Measurements from ENCODE around the gene TPD52L1.
"Not testable (repeated sequence)": the region's sequence is repeated elsewhere in the genome, so short reads cannot be mapped to it uniquely, and the experiment has no call there.

TPD52L1 gene

DNA sequence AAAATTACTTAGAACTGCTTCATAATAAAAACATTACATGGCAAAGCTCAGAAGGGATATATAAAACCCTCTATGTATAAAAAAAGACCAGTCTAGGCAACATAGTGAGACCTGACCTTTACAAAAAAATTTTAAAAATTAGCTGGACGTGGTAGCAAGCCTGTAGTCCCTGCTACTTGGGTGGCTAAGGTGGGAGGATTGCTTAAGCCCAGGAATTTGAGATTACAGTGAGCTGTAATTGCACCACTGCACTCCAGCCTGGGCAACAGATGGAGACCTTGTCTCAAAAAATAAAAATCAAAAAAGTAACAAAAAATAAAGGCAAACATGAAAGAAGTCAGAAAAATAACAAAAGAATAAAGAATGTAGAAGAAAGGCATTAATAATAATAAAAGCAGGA, 21.5 kb upstream of the TPD52L1 start:
- no peak for DNase-seq
- intact Hi-C loops (cut with DNase I) = no loop called here

GRCh38 chr6:125136378-125136777, 17.2 kb upstream of the TPD52L1 start:
- intact Hi-C loops (cut with DNase I) = no loop called here
- no peak for DNase-seq

DNA sequence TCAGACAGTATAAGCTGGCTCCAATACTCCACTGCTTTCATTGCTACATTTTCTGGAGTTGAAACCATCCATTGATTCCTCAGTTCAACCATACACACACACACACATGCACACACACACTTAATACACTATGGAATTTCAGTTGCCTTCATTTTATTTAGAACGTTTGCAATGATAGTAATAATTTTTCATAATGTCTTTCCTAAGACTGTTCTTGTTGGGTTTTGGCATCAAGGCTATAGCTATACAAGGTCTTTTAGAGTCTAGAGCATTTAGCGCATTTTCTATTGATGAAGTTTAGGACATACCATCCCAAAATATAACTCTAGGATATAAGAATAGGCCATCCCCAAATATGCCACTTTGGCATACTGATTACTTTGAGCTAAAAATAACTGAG, 15.5 kb upstream of the TPD52L1 start:
- no peak for DNase-seq
- intact Hi-C loops (cut with DNase I) = no loop called here

GRCh38 chr6:125140808-125141207, 12.8 kb upstream of the TPD52L1 start:
- no peak for DNase-seq
- intact Hi-C loops (cut with DNase I) = no loop called here

- intact Hi-C loops (cut with DNase I) = no loop called here
- no peak for DNase-seq
Measured at GRCh38 chr6:125142618-125143017, 11.0 kb upstream of the TPD52L1 start.

- intact Hi-C loops (cut with DNase I) = no loop called here
- no peak for DNase-seq
Measured at GRCh38 chr6:125144822-125145221, 8.8 kb upstream of the TPD52L1 start.

GRCh38 chr6:125149256-125150144, 4.1 kb upstream of the TPD52L1 start:
- intact Hi-C loops (cut with DNase I) = no loop called here
- peak in 32 of 42 donors; percentile 13 to 78 (median 42) for DNase-seq

GRCh38 chr6:125151700-125152099, 1.9 kb upstream of the TPD52L1 start:
- DNase-seq = no peak
- intact Hi-C loops (cut with DNase I) = no loop called here

DNA sequence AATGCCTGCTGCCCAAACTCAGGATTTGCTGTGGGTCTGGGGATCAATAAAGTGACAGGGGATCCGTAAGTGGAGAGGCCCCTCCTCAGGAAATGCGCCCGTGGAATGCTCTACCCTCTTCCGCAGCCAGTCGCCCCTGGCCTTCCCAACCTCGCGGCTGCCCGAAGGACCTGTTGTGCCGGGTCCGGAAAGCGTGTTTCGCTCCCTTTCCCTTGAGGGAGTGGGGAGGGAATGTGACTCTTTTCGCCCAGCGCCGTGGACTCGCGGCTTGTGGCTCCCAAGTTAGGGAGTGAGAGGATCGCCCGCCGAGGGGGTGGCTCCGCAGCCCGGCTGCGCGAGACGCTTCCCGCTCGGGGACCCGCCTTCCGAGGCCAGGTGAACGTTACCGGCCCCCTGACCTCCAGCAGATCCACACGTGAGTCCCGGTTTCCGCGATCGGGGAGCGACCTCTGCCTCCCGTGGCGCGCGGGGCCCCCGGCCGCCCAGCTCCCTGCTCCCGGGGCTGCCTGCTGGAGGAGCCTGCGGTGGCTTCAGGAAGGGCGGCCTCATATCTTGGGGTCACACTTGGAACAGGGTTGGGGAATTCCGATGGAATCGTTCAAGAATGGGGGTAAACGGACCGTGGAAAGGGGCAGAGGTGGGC, 666 bp downstream of the TPD52L1 start:
- intact Hi-C loops (cut with DNase I) = no loop called here
- DNase-seq = peak in 33 of 42 donors; percentile 10 to 55 (median 25)

- intact Hi-C loops (cut with DNase I) = no loop called here
- DNase-seq = peak in 38 of 42 donors; percentile 17 to 76 (median 40)
Measured at GRCh38 chr6:125154761-125155135, 1.2 kb downstream of the TPD52L1 start.

- DNase-seq = no peak
- intact Hi-C loops (cut with DNase I) = no loop called here
Measured at GRCh38 chr6:125155344-125155743, 1.8 kb downstream of the TPD52L1 start.

GRCh38 chr6:125156496-125156895, 2.9 kb downstream of the TPD52L1 start:
- intact Hi-C loops (cut with DNase I) = no loop called here
- peak in 24 of 42 donors; percentile 17 to 78 (median 39) for DNase-seq

DNA sequence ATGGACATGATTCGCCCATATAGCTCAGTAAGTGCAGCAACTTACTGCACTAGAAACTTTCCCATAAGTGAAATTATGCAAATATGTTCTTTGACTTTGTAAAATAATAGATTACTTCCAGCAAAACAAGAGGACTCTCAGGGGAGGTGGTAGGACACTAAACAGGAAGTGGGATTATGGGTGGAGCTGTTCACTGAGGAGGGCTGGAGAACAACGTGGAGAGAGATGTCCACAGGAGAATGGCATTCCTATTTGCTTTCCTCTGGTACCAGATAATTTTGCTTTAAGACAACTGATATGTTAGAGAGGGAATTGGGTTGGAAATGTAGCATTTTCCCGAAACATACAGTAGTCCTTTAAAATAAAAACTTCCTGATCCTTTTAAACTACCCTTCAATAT, 3.7 kb downstream of the TPD52L1 start:
- DNase-seq = no peak
- intact Hi-C loops (cut with DNase I) = no loop called here

- DNase-seq = peak in 15 of 42 donors; percentile 15 to 56 (median 30)
- intact Hi-C loops (cut with DNase I) = no loop called here
Measured at GRCh38 chr6:125157725-125158124, 4.2 kb downstream of the TPD52L1 start.

DNA sequence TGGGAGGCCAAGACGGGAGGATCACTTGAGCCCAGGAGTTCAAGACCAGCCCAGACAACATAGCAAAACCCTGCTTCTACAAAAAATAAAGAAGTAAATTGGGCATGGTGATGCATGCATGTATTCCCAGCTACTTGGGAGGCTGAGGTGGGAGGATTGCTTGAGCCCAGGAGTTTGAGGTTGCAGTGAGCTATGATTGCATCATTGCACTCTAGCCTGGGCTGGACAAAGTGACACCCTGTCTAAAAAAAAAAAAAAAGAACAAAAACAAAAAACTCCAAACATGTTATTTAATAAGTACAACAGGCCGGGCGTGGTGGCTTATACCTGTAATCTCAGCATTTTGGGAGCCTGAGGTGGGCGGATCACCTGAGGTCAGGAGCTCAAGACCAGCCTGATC, 9.8 kb downstream of the TPD52L1 start:
- intact Hi-C loops (cut with DNase I); DNase-seq: not testable (repeated sequence)

GRCh38 chr6:125163811-125164210, 10.2 kb downstream of the TPD52L1 start:
- no peak for DNase-seq
- intact Hi-C loops (cut with DNase I) = no loop called here

DNA sequence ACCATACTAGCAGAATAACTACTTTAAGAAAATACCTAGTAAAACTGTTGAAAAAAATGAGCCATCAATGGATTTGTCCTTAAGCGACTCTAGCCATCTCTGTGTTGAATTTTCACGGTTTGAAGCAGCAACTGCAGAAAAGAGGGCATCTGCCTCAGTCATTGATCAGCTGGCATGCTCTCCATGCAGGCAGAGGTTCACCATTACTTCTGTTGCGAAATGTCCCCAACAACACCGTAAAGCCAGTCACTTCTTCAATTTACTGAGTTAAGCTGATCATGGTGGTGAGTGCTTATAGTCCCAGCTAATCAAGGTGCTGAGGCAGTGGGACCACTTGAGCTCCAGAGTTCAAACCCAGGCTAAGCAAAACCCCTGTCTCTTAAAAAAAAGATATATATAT, 11.1 kb downstream of the TPD52L1 start:
- DNase-seq = no peak
- intact Hi-C loops (cut with DNase I) = no loop called here

GRCh38 chr6:125165256-125165655, 11.7 kb downstream of the TPD52L1 start:
- DNase-seq = no peak
- intact Hi-C loops (cut with DNase I) = no loop called here

DNA sequence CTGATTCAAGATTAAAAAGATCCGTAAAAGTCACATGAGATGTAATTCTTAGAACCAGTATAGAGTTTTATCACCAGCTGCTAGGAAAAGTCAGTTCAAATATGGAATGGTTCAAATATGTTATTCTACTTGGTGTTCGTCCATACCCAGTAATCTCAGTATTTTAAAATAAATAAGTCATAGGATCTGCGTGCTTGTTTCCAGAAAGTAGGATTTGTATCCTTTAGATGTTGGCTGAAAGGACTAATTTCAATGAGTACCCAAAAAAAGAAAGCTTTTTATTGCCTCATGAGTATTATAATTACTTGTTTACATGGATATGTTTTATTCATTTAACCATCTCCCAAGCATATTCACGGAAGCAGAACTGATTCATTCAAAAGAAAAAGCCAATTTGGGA, 12.2 kb downstream of the TPD52L1 start:
- no peak for DNase-seq
- intact Hi-C loops (cut with DNase I) = no loop called here

DNA sequence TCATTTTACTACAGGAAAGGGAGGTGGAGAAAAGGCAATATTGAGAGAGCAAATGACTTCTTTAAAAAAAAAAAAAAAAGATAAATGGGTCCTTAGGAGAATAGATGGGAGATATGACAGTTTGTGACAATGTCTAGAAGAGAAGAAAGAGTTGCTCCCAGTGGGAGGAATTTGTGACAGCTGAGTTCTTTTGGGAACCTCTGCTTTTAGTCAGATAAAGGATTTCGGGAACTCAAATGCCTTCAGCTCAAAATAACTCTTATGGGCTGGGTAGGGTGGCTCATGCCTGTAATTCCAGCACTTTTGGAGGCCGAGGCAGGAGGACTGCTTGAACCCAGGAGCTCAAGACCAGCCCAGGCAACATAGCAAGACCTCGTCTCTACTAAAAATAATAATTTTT, 13.1 kb downstream of the TPD52L1 start:
- intact Hi-C loops (cut with DNase I) = no loop called here
- DNase-seq = peak in 9 of 42 donors; percentile 12 to 69 (median 33)

DNA sequence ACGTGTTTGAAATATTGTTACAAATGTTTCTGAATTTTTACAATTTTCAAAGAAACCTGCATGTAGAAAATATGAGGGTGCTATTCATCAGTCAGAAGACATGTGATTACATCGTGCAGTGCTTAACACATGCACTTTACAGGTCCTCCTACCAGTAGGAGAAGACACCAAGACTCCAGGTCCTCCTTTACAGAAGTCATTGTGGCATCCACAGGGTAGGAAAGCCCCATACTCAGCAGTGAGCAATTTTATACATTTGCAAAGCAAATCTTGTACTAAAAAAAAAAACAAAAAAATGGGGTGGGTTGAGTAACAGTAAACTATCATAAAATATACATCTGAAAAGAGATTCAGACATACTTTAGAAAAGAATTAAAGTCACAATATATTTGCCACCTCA, 14.0 kb downstream of the TPD52L1 start:
- DNase-seq = no peak
- intact Hi-C loops (cut with DNase I) = no loop called here

Data from head of caudate nucleus (tissue), 42 donors.